ENCODE results near the gene RNF207. TPM values are rescaled to one million over a fixed set of nuclear protein-coding genes. Genes with fewer than 3 reads are reported as not detected.

Gene RNF207
- total RNA-seq, 4 donors from 2014 or later = 4.6 to 9.8 (median 9.5) TPM

GRCh38 chr1:6260433-6260934, 54.6 kb downstream of the RNF207 start:
- peak overlapping the region; percentile 88 for H3K4me3 ChIP-seq
- peak overlapping the region; percentile 47 for H3K27ac ChIP-seq
- H3K36me3 ChIP-seq = no peaks in the 10 kb centered on the region
- no peaks in the 10 kb centered on the region for H3K27me3 ChIP-seq
- WGBS = no CpG with 5 or more reads among the region's 61 CpGs
- TF ChIP-seq POLR2AphosphoS5 (IDR thresholded peaks at IDR 0.05) (no peak), CTCF (IDR thresholded peaks at IDR 0.05) (no peak), EP300 (IDR thresholded peaks at IDR 0.05) (no peak), POLR2A (IDR thresholded peaks at IDR 0.05) (no peak)
- no peak for DNase-seq (ENCODE audit: low spot score in 2 of 2)
- peaks cover 66% of the 10 kb centered on the region for H3K4me1 ChIP-seq
- H3K9me3 ChIP-seq = no peaks in the 10 kb centered on the region

GRCh38 chr1:6260961-6261614, 55.2 kb downstream of the RNF207 start, which contains the start of gene GPR153:
GPR153 (minus strand) TSS chr1:6261098; CDS start chr1:6254905, 6,193 bp downstream.
- Histone ChIP-seq H3K4me3 (peak within 1 kb of the TSS; percentile 88), H3K27ac (peak within 1 kb of the TSS; percentile 61), H3K4me1 (peaks cover 66% of the 10 kb centered on the region), H3K9me3 (no peaks in the 10 kb centered on the region), H3K36me3 (no peaks in the 10 kb centered on the region), H3K27me3 (no peaks in the 10 kb centered on the region)
- TF ChIP-seq POLR2AphosphoS5 (IDR thresholded peaks at IDR 0.05) = no peak
- no peak for TF ChIP-seq POLR2A (IDR thresholded peaks at IDR 0.05)
- TF ChIP-seq EP300 (IDR thresholded peaks at IDR 0.05) = no peak
- no peak for TF ChIP-seq CTCF (IDR thresholded peaks at IDR 0.05)
- 1% methylated on average over 27 of the region's 78 CpGs for WGBS
- peak in 1 of 2 donors; percentile 79 for DNase-seq (ENCODE audit: low spot score in 2 of 2)

GRCh38 chr1:6261615-6261995, 55.7 kb downstream of the RNF207 start:
- no peaks in the 10 kb centered on the region for H3K9me3 ChIP-seq
- no peak for DNase-seq (ENCODE audit: low spot score in 2 of 2)
- H3K27ac ChIP-seq = peak overlapping the region; percentile 61
- H3K4me3 ChIP-seq = peak overlapping the region; percentile 88
- H3K27me3 ChIP-seq = no peaks in the 10 kb centered on the region
- H3K4me1 ChIP-seq = peaks cover 66% of the 10 kb centered on the region
- WGBS = 37% methylated on average over 13 of the region's 15 CpGs
- no peaks in the 10 kb centered on the region for H3K36me3 ChIP-seq
- no peak for TF ChIP-seq CTCF (IDR thresholded peaks at IDR 0.05)
- no peak for TF ChIP-seq POLR2A (IDR thresholded peaks at IDR 0.05)
- TF ChIP-seq EP300 (IDR thresholded peaks at IDR 0.05) = no peak
- TF ChIP-seq POLR2AphosphoS5 (IDR thresholded peaks at IDR 0.05) = no peak

- no peaks in the 10 kb centered on the region for H3K36me3 ChIP-seq
- no peaks in the 10 kb centered on the region for H3K27me3 ChIP-seq
- 50% methylated on average over 11 of the region's 25 CpGs for WGBS
- H3K4me3 ChIP-seq = no peak overlapping the region
- H3K4me1 ChIP-seq = peaks cover 61% of the 10 kb centered on the region
- no peak for DNase-seq (ENCODE audit: low spot score in 2 of 2)
- H3K27ac ChIP-seq = no peak overlapping the region
- no peaks in the 10 kb centered on the region for H3K9me3 ChIP-seq
- TF ChIP-seq POLR2AphosphoS5 (IDR thresholded peaks at IDR 0.05) (no peak), EP300 (IDR thresholded peaks at IDR 0.05) (no peak), CTCF (IDR thresholded peaks at IDR 0.05) (no peak), POLR2A (IDR thresholded peaks at IDR 0.05) (no peak)
Measured at GRCh38 chr1:6262555-6263420, 56.9 kb downstream of the RNF207 start.

- TF ChIP-seq EP300 (IDR thresholded peaks at IDR 0.05) (no peak), POLR2A (IDR thresholded peaks at IDR 0.05) (no peak), POLR2AphosphoS5 (IDR thresholded peaks at IDR 0.05) (no peak), CTCF (IDR thresholded peaks at IDR 0.05) (no peak)
- 56% methylated on average over 4 of the region's 7 CpGs for WGBS
- DNase-seq (ENCODE audit: low spot score in 2 of 2) = no peak
- H3K9me3 ChIP-seq = no peaks in the 10 kb centered on the region
- H3K27me3 ChIP-seq = no peaks in the 10 kb centered on the region
- H3K4me3 ChIP-seq = no peak overlapping the region
- H3K36me3 ChIP-seq = no peaks in the 10 kb centered on the region
- H3K4me1 ChIP-seq = peaks cover 51% of the 10 kb centered on the region
- peak overlapping the region; percentile 14 for H3K27ac ChIP-seq
Measured at GRCh38 chr1:6263716-6264115, 57.8 kb downstream of the RNF207 start.
